Activated CD4-positive, alpha-beta T cell treated with anti-CD3 and anti-CD28 coated beads, Interleukin-2, Interleukin-6, amounts not matched to agents 100 ng/mL and 50 ng/mL, durations not matched to agents 16 hours and 8 hours (primary cell): ENCODE data around the gene HTT.
"Not testable (repeated sequence)": the region's sequence is repeated elsewhere in the genome, so short reads cannot be mapped to it uniquely, and the experiment has no call there.

Experiments
- DNase-seq: peaks from one replicate; pipeline ENCODE4 v3.0.0-alpha.2; 2020

HTT gene

DNA sequence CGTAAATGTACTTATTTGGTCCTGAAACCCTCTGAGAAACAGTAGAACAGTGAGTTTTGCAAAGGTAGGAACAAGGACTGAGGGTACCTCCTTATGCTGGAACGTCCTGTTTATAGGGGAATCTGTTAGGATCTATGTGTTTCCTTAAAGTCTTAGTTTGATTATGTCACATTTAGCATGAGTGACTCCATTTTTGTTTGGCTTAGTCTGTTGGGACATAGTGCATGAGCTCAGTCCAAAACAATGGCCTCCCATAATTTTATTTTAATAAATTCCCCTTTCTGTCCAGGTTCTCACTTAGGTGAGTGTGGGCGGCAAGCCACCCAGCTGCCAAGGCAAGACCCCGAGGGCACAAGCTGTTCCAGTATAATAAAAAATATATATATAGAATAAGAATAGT, 27.9 kb upstream of the HTT start:
- no peak for DNase-seq

DNA sequence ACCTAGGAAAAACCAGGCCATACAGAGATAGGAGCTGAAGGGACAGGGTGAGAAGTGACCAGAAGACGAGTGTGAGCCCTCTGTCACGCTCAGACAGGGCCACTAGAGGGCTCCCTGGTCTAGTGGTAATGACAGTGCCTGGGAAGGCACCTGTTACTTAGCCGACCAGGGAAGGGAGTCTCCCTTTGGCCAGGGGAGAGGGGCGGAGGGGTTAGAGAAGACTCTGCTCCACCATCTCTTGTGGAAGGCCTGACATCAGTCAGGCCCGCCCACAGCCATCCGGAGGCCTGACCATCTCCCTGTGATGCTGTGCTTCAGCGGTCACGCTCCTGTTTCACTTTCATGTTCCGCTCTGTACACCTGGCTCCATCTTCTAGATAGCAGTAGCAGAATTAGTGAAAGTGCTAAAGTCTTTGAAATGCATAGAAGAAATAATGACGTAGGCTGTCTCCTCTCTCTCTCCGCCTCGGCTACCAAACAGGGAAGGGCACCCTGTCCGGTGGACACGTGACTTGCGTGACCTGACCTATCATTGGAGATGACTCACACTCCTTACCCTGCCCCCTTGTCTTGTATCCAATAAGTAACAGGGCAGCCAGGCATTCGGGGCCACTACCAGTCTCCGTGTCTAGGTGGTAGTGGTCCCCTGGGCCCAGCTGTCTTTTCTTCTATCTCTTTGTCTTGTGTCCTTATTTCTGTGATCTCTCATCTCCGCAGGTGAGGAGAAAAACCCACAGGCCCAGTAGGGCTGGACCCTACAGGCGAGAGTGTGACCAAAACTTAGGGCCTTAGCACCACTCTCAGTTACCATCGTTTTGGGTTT, 26.8 kb upstream of the HTT start:
- DNase-seq: peak; percentile 81

DNA sequence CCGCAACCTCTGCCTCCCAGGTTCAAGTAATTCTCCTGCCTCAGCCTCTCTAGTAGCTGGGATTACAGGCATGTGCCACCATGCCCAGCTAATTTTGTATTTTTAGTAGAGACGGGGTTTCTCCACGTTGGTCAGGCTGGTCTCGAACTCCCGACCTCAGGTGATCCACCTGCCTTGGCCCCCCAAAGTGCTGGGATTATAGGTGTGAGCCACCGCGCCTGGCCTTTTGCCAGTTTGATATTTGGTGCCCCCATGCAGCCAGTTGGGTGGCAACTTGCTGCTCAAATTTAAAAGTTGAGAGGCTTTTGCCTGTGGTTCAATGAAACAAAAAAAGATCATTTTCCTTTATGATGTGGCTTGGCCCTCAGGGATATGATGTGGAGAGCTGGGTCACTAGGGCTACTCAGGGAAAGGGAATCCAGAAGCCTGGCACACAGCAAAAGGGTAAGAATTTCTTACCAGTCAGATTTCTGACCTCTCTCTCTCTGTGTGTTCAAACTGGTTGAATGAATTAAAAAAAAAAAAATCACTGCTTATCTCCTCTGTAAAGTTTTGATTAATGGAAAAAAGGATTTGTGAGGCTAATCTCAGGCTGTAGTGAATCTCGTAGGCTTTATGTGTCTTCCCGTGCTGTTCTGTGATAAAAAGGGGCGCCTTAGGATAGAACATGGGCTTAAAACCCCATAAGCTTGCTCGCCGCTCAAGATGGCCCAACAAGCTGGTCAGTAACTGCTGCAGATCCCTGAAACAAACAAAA, 23.2 kb upstream of the HTT start:
- not testable (repeated sequence) for DNase-seq

DNA sequence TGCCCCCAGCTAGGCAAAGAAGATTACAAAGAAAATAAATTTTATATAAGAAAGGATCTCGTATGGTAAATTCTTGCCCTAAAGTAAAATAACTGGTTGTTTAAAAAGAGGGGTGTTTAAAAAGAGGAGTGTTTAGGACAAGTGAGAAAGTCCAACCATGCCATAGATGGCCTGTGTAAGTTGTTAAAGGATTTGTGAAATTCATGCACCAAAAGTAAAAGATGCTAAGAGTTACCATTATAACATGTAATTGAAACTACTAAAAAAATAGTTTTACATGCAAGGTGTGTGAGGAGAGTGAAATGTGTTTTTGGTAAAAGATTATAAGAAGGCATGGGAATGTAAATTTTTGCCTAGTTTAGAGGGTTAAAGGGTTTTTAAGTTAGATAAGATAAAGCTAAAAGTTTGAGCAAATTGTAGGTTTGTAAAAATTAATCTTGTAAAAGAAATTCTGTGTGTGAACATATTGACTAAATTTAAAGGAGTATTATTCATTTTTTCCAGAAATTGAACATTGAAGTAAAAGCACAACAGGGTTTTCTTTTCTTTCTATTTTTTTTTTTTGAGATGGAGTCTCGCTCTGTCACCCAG, 20.2 kb upstream of the HTT start:
- DNase-seq: no peak

DNA sequence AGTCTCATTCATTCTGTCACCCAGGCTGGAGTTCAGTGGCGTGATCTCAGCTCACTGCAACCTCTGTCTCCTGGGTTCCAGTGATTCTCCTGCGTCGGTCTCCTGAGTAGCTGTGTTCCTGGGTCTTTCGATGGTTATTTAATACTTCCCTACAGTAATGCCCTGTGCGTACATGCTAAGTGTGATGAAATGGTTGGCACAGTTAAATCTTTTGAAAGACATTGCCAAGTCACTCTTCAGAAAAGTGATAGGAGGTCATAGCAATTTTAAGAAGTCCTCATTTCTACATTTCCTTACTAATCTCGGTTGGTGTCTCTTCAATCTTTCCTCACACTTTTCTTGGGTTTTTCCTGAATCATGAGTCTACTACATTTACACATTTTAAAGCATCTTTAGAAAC, 14.5 kb upstream of the HTT start:
- DNase-seq: no peak

DNA sequence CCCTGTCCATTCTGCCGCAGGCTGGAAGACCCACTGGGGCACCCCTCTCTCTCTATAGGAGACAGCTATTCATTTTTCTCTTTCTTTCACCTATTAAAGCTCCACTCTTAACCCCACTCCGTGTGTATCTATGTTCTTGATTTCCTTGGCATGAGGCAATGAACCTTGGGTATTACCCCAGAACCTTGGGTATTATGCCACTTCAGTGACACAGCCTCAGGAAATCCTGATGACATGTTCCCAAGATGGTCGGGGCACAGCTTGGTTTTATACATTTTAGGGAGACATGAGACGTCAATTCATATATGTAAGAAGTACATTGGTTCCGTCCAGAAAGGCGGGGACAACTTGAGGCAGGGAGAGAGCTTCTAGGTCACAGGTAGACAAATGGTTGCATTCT, 13.5 kb upstream of the HTT start:
- DNase-seq: no peak

DNA sequence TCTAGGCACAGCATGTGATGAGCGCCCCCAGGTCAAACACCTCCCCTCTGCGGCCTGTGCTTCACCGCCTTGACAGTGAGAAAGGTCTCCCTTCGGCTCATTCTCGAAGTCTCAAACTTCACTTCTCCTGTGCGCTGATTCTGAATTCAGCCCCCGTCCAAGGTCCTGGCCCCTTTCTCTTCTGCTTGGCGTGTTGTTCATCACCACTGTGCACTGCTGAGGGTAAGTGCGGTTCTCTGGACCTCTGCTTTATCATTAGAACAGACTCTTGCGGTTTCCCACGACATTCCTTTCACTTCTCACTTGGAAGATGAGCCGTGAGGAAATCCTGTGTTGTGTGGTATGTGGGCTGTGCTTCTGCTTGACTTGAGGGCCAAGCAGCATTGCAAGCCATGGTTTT, 12.0 kb upstream of the HTT start:
- DNase-seq: no peak

DNA sequence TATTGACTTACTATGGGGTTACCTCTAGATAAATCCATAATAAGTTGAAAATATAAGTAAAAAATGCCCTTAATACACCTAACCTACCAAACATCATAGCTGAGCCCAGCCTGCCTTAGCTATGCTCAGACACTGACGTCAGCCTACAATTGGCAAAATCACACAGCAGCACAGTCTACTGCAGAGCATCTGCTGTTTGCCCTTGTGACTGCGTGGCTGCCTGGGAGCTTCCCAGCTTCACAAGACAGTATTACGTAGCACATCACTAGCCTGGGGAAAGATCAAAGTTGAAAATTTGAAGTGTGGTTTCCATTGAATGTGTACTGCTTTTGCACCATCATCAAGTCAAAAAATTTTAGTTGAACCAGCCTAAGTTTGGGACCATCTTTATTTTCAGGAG, 8.9 kb upstream of the HTT start:
- DNase-seq: no peak

DNA sequence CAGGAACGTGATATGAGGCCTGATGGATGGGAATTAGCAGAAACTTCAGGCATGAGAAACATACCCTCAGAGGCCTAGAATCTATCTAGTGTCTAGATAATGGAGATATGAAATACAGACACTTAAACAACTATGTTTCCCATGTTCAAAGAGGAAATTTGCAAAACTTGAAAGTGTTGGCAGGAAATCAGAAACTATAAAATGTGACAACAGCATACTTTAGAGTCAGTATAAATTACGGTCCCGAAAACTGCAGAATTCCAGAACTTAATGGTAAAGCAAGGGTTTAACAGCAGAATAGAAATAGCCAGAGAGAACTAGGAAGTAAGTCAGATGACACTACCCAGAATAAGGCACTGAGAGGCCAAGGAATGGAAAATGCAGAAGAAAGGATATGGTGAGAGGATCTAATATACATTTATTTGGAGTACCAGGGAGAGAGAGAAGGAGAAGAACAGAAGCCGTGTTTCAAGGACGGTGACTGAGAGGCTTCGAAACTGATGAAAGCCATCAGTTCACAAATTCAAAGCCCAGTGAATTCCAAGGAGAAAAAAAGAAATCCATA, 7.6 kb upstream of the HTT start:
- DNase-seq: no peak

DNA sequence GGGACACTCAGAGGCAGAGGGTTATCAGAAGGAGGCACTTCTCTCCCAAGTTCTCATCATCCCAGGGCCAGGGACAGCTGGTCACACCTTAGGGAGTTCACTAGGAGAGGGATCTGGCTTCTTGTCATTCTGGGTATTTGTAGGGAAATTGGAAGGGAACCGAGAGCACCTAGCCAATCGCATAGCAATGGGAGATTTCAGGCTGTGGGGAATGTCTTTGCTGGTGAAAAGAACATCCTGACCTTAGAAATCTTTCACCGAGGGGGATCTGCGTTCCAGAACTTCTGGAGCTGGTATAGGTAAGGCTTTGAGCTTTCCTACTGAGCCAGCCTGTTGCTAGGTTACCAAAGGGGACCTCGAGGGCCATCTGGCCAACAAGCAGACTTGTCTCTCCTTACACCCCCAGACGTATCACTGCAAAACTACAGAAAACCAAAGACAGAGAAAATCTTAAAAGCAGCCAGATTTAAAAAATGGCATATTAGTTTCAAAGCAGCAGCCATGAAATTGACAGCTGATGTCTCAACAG, 6.9 kb upstream of the HTT start:
- DNase-seq: no peak

DNA sequence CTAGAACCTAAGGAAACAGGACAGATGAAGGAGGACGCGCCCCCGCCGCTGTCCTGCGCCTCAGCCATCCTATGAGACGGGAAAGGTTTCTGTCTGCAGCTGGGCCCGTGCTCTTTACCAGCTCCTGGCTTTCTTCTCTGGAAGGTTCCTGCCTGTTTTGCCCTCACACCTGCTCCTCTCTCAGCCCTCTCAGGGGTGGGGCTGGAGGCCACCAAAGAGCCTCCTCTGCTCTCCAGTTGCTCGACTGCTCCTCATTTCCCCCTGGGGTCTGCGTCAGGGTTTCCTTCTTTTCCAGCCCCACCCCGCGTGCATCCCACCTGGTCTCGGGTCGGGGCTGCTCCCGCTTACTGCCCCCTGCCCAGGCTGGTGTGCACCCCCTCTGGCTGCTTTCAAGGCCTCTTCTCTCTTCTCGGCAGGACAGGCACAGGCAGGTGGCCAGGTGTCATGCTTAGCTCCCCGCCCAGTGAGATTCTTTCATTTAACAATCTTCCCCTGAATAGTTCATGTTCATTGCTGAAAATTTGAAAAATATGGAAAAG, 4.8 kb upstream of the HTT start:
- DNase-seq: no peak

DNA sequence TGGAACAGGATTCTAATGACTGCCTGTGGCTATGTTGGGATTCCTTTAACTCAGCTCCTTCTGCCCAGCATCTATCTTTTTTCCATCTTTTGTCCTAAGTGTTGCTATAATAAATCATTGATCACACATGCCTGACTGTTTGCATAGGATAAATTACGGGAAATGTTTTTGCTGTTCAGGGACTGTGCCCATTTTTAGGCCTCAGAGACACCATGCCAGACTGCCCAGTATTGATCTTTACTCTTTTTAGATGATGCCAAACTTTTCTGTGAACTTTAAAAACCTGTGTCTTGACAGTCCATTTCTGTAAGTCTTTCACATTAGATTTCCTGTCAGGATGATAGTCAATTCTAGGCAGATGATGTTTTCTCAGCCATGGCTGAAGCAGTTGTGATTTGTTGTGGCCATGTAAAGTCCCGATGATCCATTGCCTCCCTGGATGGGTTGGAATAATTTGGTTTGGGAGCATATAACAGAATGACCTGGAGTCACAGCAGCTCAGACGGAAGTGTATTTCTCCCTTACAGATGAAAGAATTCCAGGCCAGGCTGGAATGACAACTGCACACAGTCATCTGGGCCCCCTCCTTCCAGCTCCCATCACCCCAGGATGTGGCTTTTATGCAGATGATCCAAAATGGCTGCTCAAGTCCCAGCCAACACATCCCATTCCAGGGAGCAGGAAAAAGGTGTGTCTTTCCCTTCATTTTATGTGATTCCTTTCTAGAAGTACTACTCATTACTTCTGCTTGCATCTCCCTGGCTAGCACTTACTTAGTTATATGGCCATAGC, 3.6 kb upstream of the HTT start:
- DNase-seq: no peak

DNA sequence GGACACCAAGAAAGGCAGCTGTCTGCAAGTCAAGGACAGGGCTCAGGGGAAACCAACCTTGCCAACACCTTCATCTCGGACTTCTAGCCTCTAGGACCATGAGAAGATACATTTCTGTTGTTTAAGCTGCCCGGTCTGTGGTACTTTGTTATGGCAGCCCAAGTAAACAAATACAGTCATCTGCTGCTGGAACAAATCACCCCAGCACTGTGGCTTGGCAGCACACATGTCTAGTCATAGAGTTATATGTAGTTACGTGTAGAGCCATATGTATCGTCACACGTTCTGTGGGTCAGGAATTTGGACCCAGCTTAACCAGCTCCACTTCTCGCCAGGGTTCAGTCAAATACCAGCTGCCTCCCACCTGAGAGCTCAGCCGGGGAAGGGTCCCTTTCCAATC, 2.7 kb upstream of the HTT start:
- no peak for DNase-seq

DNA sequence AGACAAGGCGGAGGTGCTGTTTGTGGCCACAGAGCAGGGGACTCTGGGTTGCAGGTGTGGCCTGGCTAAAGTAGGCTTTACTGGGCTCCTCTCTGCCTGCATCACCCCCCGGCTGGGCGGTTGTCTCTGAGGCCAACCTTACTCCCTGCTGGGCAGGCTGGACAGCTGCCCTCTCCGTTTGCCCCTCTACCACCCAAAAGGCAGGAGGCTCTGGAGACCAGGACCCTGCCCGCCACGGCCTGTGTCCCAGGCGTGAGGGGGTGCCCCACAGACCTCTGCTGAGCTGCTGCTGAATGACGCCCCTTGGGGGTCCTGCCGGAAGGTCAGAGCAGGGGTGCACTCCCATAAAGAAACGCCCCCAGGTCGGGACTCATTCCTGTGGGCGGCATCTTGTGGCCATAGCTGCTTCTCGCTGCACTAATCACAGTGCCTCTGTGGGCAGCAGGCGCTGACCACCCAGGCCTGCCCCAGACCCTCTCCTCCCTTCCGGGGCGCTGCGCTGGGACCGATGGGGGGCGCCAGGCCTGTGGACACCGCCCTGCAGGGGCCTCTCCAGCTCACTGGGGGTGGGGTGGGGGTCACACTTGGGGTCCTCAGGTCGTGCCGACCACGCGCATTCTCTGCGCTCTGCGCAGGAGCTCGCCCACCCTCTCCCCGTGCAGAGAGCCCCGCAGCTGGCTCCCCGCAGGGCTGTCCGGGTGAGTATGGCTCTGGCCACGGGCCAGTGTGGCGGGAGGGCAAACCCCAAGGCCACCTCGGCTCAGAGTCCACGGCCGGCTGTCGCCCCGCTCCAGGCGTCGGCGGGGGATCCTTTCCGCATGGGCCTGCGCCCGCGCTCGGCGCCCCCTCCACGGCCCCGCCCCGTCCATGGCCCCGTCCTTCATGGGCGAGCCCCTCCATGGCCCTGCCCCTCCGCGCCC, 1.1 kb upstream of the HTT start:
- DNase-seq: no peak

DNA sequence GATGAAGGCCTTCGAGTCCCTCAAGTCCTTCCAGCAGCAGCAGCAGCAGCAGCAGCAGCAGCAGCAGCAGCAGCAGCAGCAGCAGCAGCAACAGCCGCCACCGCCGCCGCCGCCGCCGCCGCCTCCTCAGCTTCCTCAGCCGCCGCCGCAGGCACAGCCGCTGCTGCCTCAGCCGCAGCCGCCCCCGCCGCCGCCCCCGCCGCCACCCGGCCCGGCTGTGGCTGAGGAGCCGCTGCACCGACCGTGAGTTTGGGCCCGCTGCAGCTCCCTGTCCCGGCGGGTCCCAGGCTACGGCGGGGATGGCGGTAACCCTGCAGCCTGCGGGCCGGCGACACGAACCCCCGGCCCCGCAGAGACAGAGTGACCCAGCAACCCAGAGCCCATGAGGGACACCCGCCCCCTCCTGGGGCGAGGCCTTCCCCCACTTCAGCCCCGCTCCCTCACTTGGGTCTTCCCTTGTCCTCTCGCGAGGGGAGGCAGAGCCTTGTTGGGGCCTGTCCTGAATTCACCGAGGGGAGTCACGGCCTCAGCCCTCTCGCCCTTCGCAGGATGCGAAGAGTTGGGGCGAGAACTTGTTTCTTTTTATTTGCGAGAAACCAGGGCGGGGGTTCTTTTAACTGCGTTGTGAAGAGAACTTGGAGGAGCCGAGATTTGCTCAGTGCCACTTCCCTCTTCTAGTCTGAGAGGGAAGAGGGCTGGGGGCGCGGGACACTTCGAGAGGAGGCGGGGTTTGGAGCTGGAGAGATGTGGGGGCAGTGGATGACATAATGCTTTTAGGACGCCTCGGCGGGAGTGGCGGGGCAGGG, 568 bp downstream of the HTT start:
- DNase-seq: peak; percentile 72

DNA sequence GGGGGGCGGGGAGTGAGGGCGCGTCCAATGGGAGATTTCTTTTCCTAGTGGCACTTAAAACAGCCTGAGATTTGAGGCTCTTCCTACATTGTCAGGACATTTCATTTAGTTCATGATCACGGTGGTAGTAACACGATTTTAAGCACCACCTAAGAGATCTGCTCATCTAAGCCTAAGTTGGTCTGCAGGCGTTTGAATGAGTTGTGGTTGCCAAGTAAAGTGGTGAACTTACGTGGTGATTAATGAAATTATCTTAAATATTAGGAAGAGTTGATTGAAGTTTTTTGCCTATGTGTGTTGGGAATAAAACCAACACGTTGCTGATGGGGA, 1.1 kb downstream of the HTT start:
- no peak for DNase-seq

DNA sequence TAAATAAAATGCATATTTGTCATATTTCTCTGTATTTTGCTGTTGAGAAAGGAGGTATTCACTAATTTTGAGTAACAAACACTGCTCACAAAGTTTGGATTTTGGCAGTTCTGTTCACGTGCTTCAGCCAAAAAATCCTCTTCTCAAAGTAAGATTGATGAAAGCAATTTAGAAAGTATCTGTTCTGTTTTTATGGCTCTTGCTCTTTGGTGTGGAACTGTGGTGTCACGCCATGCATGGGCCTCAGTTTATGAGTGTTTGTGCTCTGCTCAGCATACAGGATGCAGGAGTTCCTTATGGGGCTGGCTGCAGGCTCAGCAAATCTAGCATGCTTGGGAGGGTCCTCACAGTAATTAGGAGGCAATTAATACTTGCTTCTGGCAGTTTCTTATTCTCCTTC, 3.3 kb downstream of the HTT start:
- peak; percentile 70 for DNase-seq

DNA sequence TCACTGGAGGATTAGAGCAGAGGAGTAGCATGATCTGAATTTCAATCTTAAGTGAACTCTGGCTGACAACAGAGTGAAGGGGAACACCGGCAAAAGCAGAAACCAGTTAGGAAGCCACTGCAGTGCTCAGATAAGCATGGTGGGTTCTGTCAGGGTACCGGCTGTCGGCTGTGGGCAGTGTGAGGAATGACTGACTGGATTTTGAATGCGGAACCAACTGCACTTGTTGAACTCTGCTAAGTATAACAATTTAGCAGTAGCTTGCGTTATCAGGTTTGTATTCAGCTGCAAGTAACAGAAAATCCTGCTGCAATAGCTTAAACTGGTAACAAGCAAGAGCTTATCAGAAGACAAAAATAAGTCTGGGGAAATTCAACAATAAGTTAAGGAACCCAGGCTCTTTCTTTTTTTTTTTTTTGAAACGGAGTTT, 5.2 kb downstream of the HTT start:
- no peak for DNase-seq

DNA sequence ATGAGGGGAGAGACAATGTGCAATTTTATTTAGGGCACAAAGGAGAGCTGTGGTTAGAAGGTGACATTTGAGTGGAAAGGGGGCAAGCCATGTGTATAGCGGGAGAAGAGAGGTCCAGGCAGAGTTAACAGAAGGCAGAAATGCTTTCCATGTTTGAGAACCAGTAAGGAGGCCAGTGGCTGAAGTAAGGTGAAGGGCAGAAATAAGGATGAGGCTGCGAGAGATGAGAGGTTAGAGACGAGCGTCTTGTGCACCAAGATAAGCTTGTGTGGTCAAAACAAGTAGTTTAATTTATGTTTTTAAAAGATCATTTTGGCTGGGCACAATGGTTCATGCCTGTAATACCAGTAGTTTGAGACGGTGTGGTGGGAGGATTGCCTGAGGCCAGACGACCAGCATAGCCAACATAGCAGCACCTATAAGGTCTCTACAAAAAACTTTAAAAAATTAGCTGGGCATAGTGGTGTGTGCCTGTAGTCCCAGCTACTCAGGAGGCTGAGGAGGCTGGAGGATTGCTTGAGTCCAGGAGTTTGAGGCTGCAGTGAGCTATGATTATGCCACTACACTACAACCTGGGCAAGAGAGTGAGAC, 8.5 kb downstream of the HTT start:
- DNase-seq: no peak

DNA sequence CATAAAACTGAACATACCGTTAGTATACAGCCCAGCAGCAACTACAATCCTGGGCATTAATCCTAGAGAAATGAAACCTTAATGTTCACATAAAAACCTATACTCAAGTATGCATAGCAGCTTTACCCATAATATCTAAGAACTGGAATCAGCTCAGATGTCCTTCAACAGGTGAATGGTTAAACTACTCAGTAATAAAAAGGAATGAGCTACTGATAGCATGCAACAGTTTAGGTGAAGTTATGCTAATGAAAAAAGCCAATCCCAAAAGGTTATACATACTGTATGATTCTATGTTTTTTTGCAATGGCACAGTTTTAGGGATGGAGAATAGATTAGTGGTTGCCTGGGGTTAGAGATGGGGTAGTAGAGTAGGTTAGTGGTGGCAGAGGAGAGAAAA, 9.3 kb downstream of the HTT start:
- DNase-seq: no peak
